DOHH2 (cell line): ENCODE results near the gene TCIRG1.

Experiments
- H3F3A ChIP-seq: fragments of 200-600 bp; sonication (generic), shearing (Covaris generic); 2 replicates; pipeline ENCODE4 v1.6.0; 2016; ENCODE audit warnings: antibody characterized with exemption, mild to moderate bottlenecking; ENCODE audit not compliant: control insufficient read depth, insufficient read depth
- H3K27ac ChIP-seq: fragments of 200-600 bp; sonication (generic); 2 replicates; pipeline ENCODE4 v1.5.1; 2014; ENCODE audit warnings: low read depth, mild to moderate bottlenecking, low read length, moderate library complexity
- H3K27me3 ChIP-seq: fragments of 200-600 bp; sonication (generic); 2 replicates; pipeline ENCODE4 v1.6.1; 2014; ENCODE audit warnings: mild to moderate bottlenecking, low read length, mixed read lengths; ENCODE audit not compliant: control insufficient read depth
- H3K36me3 ChIP-seq: fragments of 200-600 bp; sonication (generic); 2 replicates; pipeline ENCODE4 v1.6.1; 2014; ENCODE audit warnings: mild to moderate bottlenecking, low read length, moderate library complexity, mixed read lengths; ENCODE audit not compliant: control insufficient read depth
- H3K4me1 ChIP-seq: fragments of 200-600 bp; sonication (generic); 2 replicates; pipeline ENCODE4 v1.6.1; 2014; ENCODE audit warnings: mild to moderate bottlenecking, low read length, mixed read lengths; ENCODE audit not compliant: control insufficient read depth
- H3K4me2 ChIP-seq: fragments of 200-600 bp; sonication (generic); 2 replicates; pipeline ENCODE4 v1.6.0; 2014; ENCODE audit warnings: mild to moderate bottlenecking, low read length, moderate library complexity
- H3K4me3 ChIP-seq: fragments of 200-600 bp; sonication (generic); 2 replicates; pipeline ENCODE4 v1.5.1; 2014; ENCODE audit warnings: mild to moderate bottlenecking, low read length, mixed read lengths
- H3K79me2 ChIP-seq: fragments of 200-600 bp; sonication (generic); 2 replicates; pipeline ENCODE4 v1.6.1; 2014; ENCODE audit warnings: mild to moderate bottlenecking, low read length, mixed read lengths; ENCODE audit not compliant: control insufficient read depth
- H3K9me2 ChIP-seq: fragments of 200-600 bp; sonication (generic); replicated peaks from 2 replicates; pipeline ENCODE4 v1.6.1; 2014; ENCODE audit warnings: mild to moderate bottlenecking, low read length, mixed read lengths; ENCODE audit not compliant: control insufficient read depth
- H3K9me3 ChIP-seq: fragments of 200-600 bp; sonication (generic); 2 replicates; pipeline ENCODE4 v1.6.1; 2014; ENCODE audit warnings: antibody characterized with exemption, low read length, mixed read lengths; ENCODE audit not compliant: control insufficient read depth, insufficient read depth
- H4K20me1 ChIP-seq: fragments of 200-600 bp; sonication (generic); 2 replicates; pipeline ENCODE4 v1.6.0; 2014; ENCODE audit warnings: low read depth, mild to moderate bottlenecking, antibody characterized with exemption, low read length, moderate library complexity; ENCODE audit not compliant: control insufficient read depth, insufficient read depth
- EZH2phosphoT487 ChIP-seq: fragments of 200-600 bp; sonication (generic); IDR thresholded peaks from 2 replicates; pipeline ENCODE4 v1.6.1; 2017; ENCODE audit warnings: borderline replicate concordance, mild to moderate bottlenecking, antibody characterized with exemption, low read length, moderate library complexity, mixed read lengths
- TF ChIP-seq, protein P1 (sequence below): fragments of 200-600 bp; sonication (generic); IDR thresholded peaks from one replicate; pipeline ENCODE4 v1.5.1; 2014; ENCODE audit warnings: antibody characterized with exemption, mild to moderate bottlenecking, low read depth, low read length; ENCODE audit not compliant: poor library complexity, severe bottlenecking

Gene TCIRG1

GRCh38 chr11:68021167-68021787 is 17.5 kb upstream of the TCIRG1 start:
- no peaks in the 10 kb centered on the region for H4K20me1 ChIP-seq
- H3K27ac ChIP-seq: no peak overlapping the region
- no peak overlapping the region for H3K4me3 ChIP-seq
- H3K27me3 ChIP-seq: no peaks in the 10 kb centered on the region
- no peaks in the 10 kb centered on the region; the same call in 1 of the 2 replicates for H3F3A ChIP-seq
- no peaks in the 10 kb centered on the region for H3K9me2 ChIP-seq
- H3K9me3 ChIP-seq: no peaks in the 10 kb centered on the region
- no peaks in the 10 kb centered on the region for H3K79me2 ChIP-seq
- H3K4me2 ChIP-seq: no peak overlapping the region
- no peaks in the 10 kb centered on the region for H3K4me1 ChIP-seq
- H3K36me3 ChIP-seq: no peaks in the 10 kb centered on the region
- TF ChIP-seq EZH2phosphoT487: no peak
- TF ChIP-seq, protein P1, sequence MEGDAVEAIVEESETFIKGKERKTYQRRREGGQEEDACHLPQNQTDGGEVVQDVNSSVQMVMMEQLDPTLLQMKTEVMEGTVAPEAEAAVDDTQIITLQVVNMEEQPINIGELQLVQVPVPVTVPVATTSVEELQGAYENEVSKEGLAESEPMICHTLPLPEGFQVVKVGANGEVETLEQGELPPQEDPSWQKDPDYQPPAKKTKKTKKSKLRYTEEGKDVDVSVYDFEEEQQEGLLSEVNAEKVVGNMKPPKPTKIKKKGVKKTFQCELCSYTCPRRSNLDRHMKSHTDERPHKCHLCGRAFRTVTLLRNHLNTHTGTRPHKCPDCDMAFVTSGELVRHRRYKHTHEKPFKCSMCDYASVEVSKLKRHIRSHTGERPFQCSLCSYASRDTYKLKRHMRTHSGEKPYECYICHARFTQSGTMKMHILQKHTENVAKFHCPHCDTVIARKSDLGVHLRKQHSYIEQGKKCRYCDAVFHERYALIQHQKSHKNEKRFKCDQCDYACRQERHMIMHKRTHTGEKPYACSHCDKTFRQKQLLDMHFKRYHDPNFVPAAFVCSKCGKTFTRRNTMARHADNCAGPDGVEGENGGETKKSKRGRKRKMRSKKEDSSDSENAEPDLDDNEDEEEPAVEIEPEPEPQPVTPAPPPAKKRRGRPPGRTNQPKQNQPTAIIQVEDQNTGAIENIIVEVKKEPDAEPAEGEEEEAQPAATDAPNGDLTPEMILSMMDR: peak; percentile 39

GRCh38 chr11:68022531-68022930 is 16.3 kb upstream of the TCIRG1 start:
- Histone ChIP-seq H3K36me3 (no peaks in the 10 kb centered on the region), H3K9me3 (no peaks in the 10 kb centered on the region), H3K4me1 (no peaks in the 10 kb centered on the region), H3K4me3 (no peak overlapping the region), H4K20me1 (no peaks in the 10 kb centered on the region), H3K4me2 (no peak overlapping the region), H3K27me3 (no peaks in the 10 kb centered on the region), H3K9me2 (no peaks in the 10 kb centered on the region), H3K79me2 (no peaks in the 10 kb centered on the region), H3F3A (no peaks in the 10 kb centered on the region; the same call in 1 of the 2 replicates), H3K27ac (no peak overlapping the region)
- TF ChIP-seq, protein P1: no peak
- no peak for TF ChIP-seq EZH2phosphoT487

DNA sequence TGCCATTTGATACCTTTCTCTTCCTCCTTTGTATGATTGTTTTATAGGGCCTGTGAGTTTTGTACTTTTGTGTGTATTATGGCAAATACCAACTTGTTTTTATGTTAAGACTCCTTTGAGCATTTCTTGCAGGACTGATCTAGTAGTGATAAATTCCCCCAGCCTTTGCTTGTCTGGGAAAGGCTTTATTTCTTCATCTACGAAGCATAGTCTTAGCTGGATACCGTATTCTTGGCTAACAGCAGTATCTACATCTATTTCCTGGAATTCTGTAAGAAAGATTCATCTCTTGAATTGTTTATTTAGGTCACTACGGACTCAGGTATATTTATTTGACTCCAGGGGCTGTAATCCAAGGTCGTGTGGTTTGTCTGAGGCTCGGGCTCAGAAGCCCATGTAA is 14.3 kb upstream of the TCIRG1 start:
- Histone ChIP-seq H3K9me2 (no peaks in the 10 kb centered on the region), H3K79me2 (peaks cover 4% of the 10 kb centered on the region; the same call in 1 of the 2 replicates), H3K4me1 (peaks cover 8% of the 10 kb centered on the region), H4K20me1 (no peaks in the 10 kb centered on the region), H3K36me3 (no peaks in the 10 kb centered on the region), H3K27me3 (no peaks in the 10 kb centered on the region), H3K27ac (no peak overlapping the region), H3K9me3 (no peaks in the 10 kb centered on the region), H3K4me2 (no peak overlapping the region), H3K4me3 (no peak overlapping the region), H3F3A (no peaks in the 10 kb centered on the region; the same call in 1 of the 2 replicates)
- no peak for TF ChIP-seq EZH2phosphoT487
- TF ChIP-seq, protein P1: no peak
